ENCODE results near the gene TSKU.

GRCh38 chr11:76760236-76760635 is 22.9 kb upstream of the TSKU start:
- TF ChIP-seq CTCF (IDR thresholded peaks at IDR 0.05) = no peak
- no peak for TF ChIP-seq EP300 (IDR thresholded peaks at IDR 0.05)
- TF ChIP-seq POLR2AphosphoS5 (IDR thresholded peaks at IDR 0.05) = no peak
